ENCODE data around the gene PDCD4.

GRCh38 chr10:110870823-110871297, 868 bp upstream of the PDCD4 start:
- TF ChIP-seq CTCF (conservative IDR thresholded peaks at IDR 0.05) (no peak), ZFX (IDR thresholded peaks at IDR 0.05) (no peak)
